SK-N-SH (cell line): Measurements from ENCODE around the gene CD59. TPM values are rescaled to one million over a fixed set of nuclear protein-coding genes. Genes with fewer than 3 reads are reported as not detected.

Source experiments
- CTCF ChIA-PET: fragments of 300-600, 350-600 bp; formaldehyde crosslinking; extraction: SDS; loops from one replicate; lab custom pipeline; 2021; lab: Yijun Ruan, JAX
- POLR2A ChIA-PET: fragments of 350-600 bp; sonication (Branson Sonifier 250); formaldehyde crosslinking; extraction: SDS; loops from one replicate; lab custom pipeline; 2020; ENCODE audit warnings: antibody characterized with exemption, inconsistent platforms; lab: Yijun Ruan, JAX
- DNase-seq: peaks from one replicate; pipeline ENCODE4 v3.0.0; 2012
- H2AFZ ChIP-seq: fragments of 200-600 bp; sonication (generic); 2 replicates; pipeline ENCODE4 v1.8.1; 2016; ENCODE audit warnings: antibody characterized with exemption, mild to moderate bottlenecking, low read depth
- H3F3A ChIP-seq: fragments of 200-600 bp; sonication (generic); replicated peaks from 2 replicates; pipeline ENCODE3; 2016; ENCODE audit warnings: antibody characterized with exemption, mild to moderate bottlenecking; ENCODE audit not compliant: insufficient read depth
- H3K27ac ChIP-seq, 2 experiments: fragments of 200-500 bp in 1 of 2; fragments of 200-600 bp in 1 of 2; sonication (Bioruptor generic) in 1 of 2; sonication (generic), shearing (Covaris generic) in 1 of 2; 2 replicates each; pipeline versions ENCODE4 v1.5.1 to v1.6.1; 2014 to 2016; ENCODE audit warnings: low read depth in 2 of 2, inconsistent platforms in 1 of 2, low read length in 1 of 2, mild to moderate bottlenecking in 1 of 2, mixed read lengths in 1 of 2
- H3K27me3 ChIP-seq: fragments of 200-600 bp; sonication (generic), shearing (Covaris generic); 2 replicates; pipeline ENCODE4 v1.6.1; 2016; ENCODE audit warnings: mixed run types; ENCODE audit not compliant: insufficient read depth
- H3K36me3 ChIP-seq, 2 experiments: fragments of 200-500 bp in 1 of 2; fragments of 200-600 bp in 1 of 2; sonication (Bioruptor generic) in 1 of 2; sonication (generic) in 1 of 2; replicated peaks in 1 of 2; 2 replicates each; pipeline versions ENCODE3 to v1.5.1; 2014 to 2016; ENCODE audit warnings: low read length in 1 of 2, mild to moderate bottlenecking in 1 of 2; ENCODE audit not compliant: insufficient read depth in 2 of 2, control insufficient read depth in 1 of 2
- H3K4me1 ChIP-seq, 2 experiments: fragments of 200-500 bp in 1 of 2; fragments of 200-600 bp in 1 of 2; sonication (Bioruptor generic) in 1 of 2; sonication (generic), shearing (Covaris generic) in 1 of 2; 2 replicates each; pipeline versions ENCODE4 v1.5.1 to v1.6.1; 2014 to 2016; ENCODE audit warnings: low read depth in 1 of 2, low read length in 1 of 2, mixed run types in 1 of 2; ENCODE audit not compliant: insufficient read depth in 2 of 2, control insufficient read depth in 1 of 2
- H3K4me2 ChIP-seq: fragments of 200-600 bp; sonication (generic), shearing (Covaris generic); 2 replicates; pipeline ENCODE4 v1.6.1; 2017; ENCODE audit warnings: mixed run types
- H3K4me3 ChIP-seq, 2 experiments: fragments of 200-500 bp in 1 of 2; fragments of 200-600 bp in 1 of 2; sonication (Bioruptor generic) in 1 of 2; sonication (generic), shearing (Covaris generic) in 1 of 2; 2 replicates each; pipeline versions ENCODE4 v1.5.1 to v1.8.1; 2014 to 2016; ENCODE audit warnings: low read depth in 2 of 2, inconsistent platforms in 1 of 2, low read length in 1 of 2, mild to moderate bottlenecking in 1 of 2, mixed read lengths in 1 of 2, moderate library complexity in 1 of 2
- H3K79me2 ChIP-seq: fragments of 200-600 bp; sonication (generic); 2 replicates; pipeline ENCODE4 v1.8.1; 2017; ENCODE audit warnings: mild to moderate bottlenecking; ENCODE audit not compliant: insufficient read depth
- H3K9ac ChIP-seq: fragments of 200-600 bp; sonication (generic); 2 replicates; pipeline ENCODE4 v1.6.1; 2017; ENCODE audit warnings: mixed run types
- H3K9me2 ChIP-seq: fragments of 200-600 bp; sonication (generic); 2 replicates; pipeline ENCODE4 v1.6.1; 2017; ENCODE audit warnings: mixed run types
- H3K9me3 ChIP-seq: fragments of 200-600 bp; sonication (generic); 2 replicates; pipeline ENCODE4 v1.6.1; 2017; ENCODE audit warnings: mixed run types, mild to moderate bottlenecking, moderate library complexity
- H4K20me1 ChIP-seq: fragments of 200-600 bp; sonication (generic); 2 replicates; pipeline ENCODE4 v1.6.1; 2017; ENCODE audit warnings: mild to moderate bottlenecking, mixed run types; ENCODE audit not compliant: insufficient read depth
- CTCF ChIP-seq: fragments of 200-600 bp; sonication (generic); IDR thresholded peaks from 2 replicates; pipeline ENCODE4 v1.6.1; 2017; ENCODE audit warnings: antibody characterized with exemption, mild to moderate bottlenecking, moderate library complexity
- ELF1 ChIP-seq: IDR thresholded peaks from 2 replicates; pipeline ENCODE4 v1.4.0; 2012
- EZH2phosphoT487 ChIP-seq: fragments of 200-600 bp; sonication (generic); IDR thresholded peaks from 2 replicates; pipeline ENCODE4 v1.6.1; 2017; ENCODE audit warnings: low read depth, mixed run types, mild to moderate bottlenecking, antibody characterized with exemption, moderate library complexity, borderline replicate concordance
- IRF3 ChIP-seq: fragments of 150-350 bp; IDR thresholded peaks from 2 replicates; pipeline ENCODE4 v1.6.1; 2016; ENCODE audit warnings: mild to moderate bottlenecking, low read depth, low read length
- JUND ChIP-seq: IDR thresholded peaks from 2 replicates; pipeline ENCODE4 v1.4.0; 2012
- MXI1 ChIP-seq: IDR thresholded peaks from 2 replicates; pipeline ENCODE4 v1.6.1; 2012; ENCODE audit warnings: mild to moderate bottlenecking, low read depth, low read length, improper control_type of control experiment
- PBX3 ChIP-seq: IDR thresholded peaks from 2 replicates; pipeline ENCODE4; 2012
- RXRA ChIP-seq: IDR thresholded peaks from 2 replicates; pipeline ENCODE4 v1.4.0; 2012; ENCODE audit warnings: low read depth, mild to moderate bottlenecking, borderline replicate concordance
- TCF12 ChIP-seq: IDR thresholded peaks from 2 replicates; pipeline ENCODE4 v1.4.0; 2012
- USF1 ChIP-seq: IDR thresholded peaks from 2 replicates; pipeline ENCODE4 v1.4.0; 2012; ENCODE audit warnings: low read depth, borderline replicate concordance
- USF2 ChIP-seq: fragments of 150-350 bp; IDR thresholded peaks from 2 replicates; pipeline ENCODE4 v1.6.1; 2017; ENCODE audit warnings: antibody characterized with exemption, low read length, low read depth, borderline replicate concordance
- YY1 ChIP-seq: IDR thresholded peaks from 2 replicates; pipeline ENCODE4 v1.4.0; 2012; ENCODE audit warnings: low read depth, mild to moderate bottlenecking
- WGBS: methylation state at CpG from one replicate; pipeline ENCODE4 v1.1.6; 2017; ENCODE audit warnings: low lambda C conversion rate; 5-methylcytosine and 5-hydroxymethylcytosine counted together
- polyA plus RNA-seq, 3 experiments: library from polyadenylated mRNA; depleted of rRNA; stranded (reverse); fragments of >200 nt; gene quantifications; 2 replicates each; pipeline ENCODE4 v1.2.3, GENCODE V29; 2012

Gene CD59
- polyA plus RNA-seq, 1 of the 3 experiments (the other 2 are of a cell fraction): 616 TPM

DNA sequence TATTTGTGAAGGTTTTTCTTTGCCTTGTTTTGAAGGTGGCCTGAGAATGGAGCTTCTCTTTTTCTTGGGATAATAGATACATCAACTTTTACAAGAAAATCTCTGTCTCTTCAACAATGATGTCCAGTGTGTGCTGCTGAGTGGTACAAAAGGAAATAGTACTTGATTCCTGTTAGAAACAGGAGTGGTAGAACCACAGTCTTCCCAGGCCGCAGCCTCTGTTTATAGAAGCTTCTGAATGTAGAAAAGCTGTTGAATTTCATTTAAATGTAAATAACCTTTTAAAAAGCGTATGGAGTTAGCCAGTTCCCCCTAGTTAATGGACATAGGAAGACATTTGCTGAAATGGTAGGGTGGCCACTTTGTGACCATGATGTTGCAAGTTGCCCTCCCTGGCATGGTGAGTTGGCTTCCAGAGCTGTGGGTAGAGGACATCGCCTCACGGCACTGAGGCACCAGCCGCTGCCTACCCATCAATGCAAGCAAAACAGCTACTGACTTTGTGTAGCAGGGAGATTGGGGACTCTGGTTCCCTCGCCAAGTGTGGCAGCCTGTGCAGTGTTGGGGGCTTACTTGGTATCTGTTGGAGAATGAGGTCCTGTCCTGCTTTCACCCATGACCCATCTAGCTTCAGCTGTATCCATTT is 67.1 kb downstream of the CD59 start:
- TF ChIP-seq EZH2phosphoT487 (no peak), USF1 (no peak), MXI1 (no peak), CTCF (no peak), RXRA (no peak), JUND (no peak), PBX3 (no peak), USF2 (no peak), YY1 (no peak), ELF1 (no peak), IRF3 (no peak), TCF12 (no peak)
- Histone ChIP-seq H3K4me1 (peaks cover 0 to 37% of the 10 kb centered on the region in 2 experiments; a peak in 3 of 4 replicates), H2AFZ (no peak overlapping the region), H3K9ac (peak overlapping the region; percentile 28; the same call in 1 of the 2 replicates), H3K79me2 (peaks cover 7% of the 10 kb centered on the region; the same call in 1 of the 2 replicates), H3K9me2 (no peaks in the 10 kb centered on the region), H3F3A (peaks cover 37% of the 10 kb centered on the region), H3K36me3 (peaks cover 20 to 52% of the 10 kb centered on the region in 2 experiments), H3K4me3 (no peak overlapping the region), H4K20me1 (no peaks in the 10 kb centered on the region), H3K4me2 (peak overlapping the region; percentile 12; the same call in 1 of the 2 replicates), H3K9me3 (no peaks in the 10 kb centered on the region), H3K27ac (peak overlapping the region in 1 of 2 experiments; percentile 88; a peak in 2 of 4 replicates), H3K27me3 (no peaks in the 10 kb centered on the region)
- CTCF ChIA-PET: no interaction called here
- POLR2A ChIA-PET: no interaction called here
- no peak for DNase-seq
- 95% methylated on average over 6 of the region's 6 CpGs for WGBS
